B cell (primary cell): ENCODE data around the gene SERPINA9. TPM values are rescaled to one million over a fixed set of nuclear protein-coding genes. Genes with fewer than 3 reads are reported as not detected.

Source experiments
- ATAC-seq: fragments of 200-7000 bp; cut with Tn5 transposase; one replicate; pipeline ENCODE4 v1.10.0; 2021; ENCODE audit warnings: low read depth, mild to moderate bottlenecking, moderate number of reproducible peaks, moderate library complexity
- CTCF ChIA-PET: fragments of 350-600 bp; sonication (Branson Sonifier 250); formaldehyde crosslinking; loops from one replicate; lab custom pipeline; 2021; ENCODE audit warnings: antibody characterized with exemption, inconsistent platforms; lab: Charles Lee
- POLR2A ChIA-PET: fragments of 350-600 bp; sonication (Branson Sonifier 250); formaldehyde crosslinking; loops from one replicate; lab custom pipeline; 2021; ENCODE audit warnings: antibody characterized with exemption; lab: Charles Lee
- DNase-seq: peaks from one replicate; pipeline ENCODE4 v3.0.0; 2013
- H2AFZ ChIP-seq: 2 replicates; pipeline ENCODE4 v1.6.1; 2012; ENCODE audit warnings: mild to moderate bottlenecking, low read depth, low read length; ENCODE audit not compliant: insufficient read depth, poor library complexity, severe bottlenecking
- H3K27ac ChIP-seq, 2 donors: 1 replicate in 1 of 2; 2 replicates in 1 of 2; pipeline ENCODE4 v1.5.1; 2012 to 2013; ENCODE audit warnings: low read length in 2 of 2, mild to moderate bottlenecking in 2 of 2, moderate library complexity in 1 of 2
- H3K27me3 ChIP-seq, 4 experiments: fragments of 200-600 bp in 1 of 4; sonication (generic) in 1 of 4; replicated peaks in 1 of 4; 1 replicate in 2 of 4; 2 replicates in 2 of 4; pipeline versions ENCODE4 v1.6.1 to v1.7.0; 2013 to 2016; ENCODE audit warnings: low read length in 3 of 4, mild to moderate bottlenecking in 2 of 4, mixed read lengths in 1 of 4, moderate library complexity in 1 of 4; ENCODE audit not compliant: insufficient read depth in 4 of 4, control insufficient read depth in 3 of 4; ENCODE audit errors: control extremely low read depth in 1 of 4
- H3K36me3 ChIP-seq, 2 experiments: replicated peaks in 1 of 2; 1 replicate in 1 of 2; 2 replicates in 1 of 2; pipeline versions ENCODE4 v1.6.1 to v1.7.1; 2013; ENCODE audit warnings: low read length in 1 of 2; ENCODE audit not compliant: insufficient read depth in 2 of 2, control insufficient read depth in 1 of 2; ENCODE audit errors: control extremely low read depth in 1 of 2, extremely low read depth in 1 of 2
- H3K4me1 ChIP-seq, 2 donors: fragments of 200-600 bp in 1 of 2; sonication (generic) in 1 of 2; 1 replicate in 1 of 2; 2 replicates in 1 of 2; pipeline versions ENCODE4 v1.5.1 to v1.6.1; 2013 to 2017; ENCODE audit warnings: low read length in 2 of 2; ENCODE audit not compliant: control insufficient read depth in 2 of 2, insufficient read depth in 2 of 2
- H3K4me2 ChIP-seq: replicated peaks from 2 replicates; pipeline ENCODE3; 2012; ENCODE audit warnings: mild to moderate bottlenecking, low read depth, low read length; ENCODE audit not compliant: poor library complexity, severe bottlenecking
- H3K4me3 ChIP-seq, 5 experiments: fragments of 200-600 bp in 1 of 5; sonication (generic) in 1 of 5; 1 replicate in 3 of 5; 2 replicates in 2 of 5; pipeline versions ENCODE4 v1.5.1 to v1.7.0; 2011 to 2016; ENCODE audit warnings: low read length in 4 of 5, mild to moderate bottlenecking in 4 of 5, low read depth in 2 of 5, control low read depth in 1 of 5, moderate library complexity in 1 of 5; ENCODE audit not compliant: insufficient read depth in 1 of 5; ENCODE audit errors: control extremely low read depth in 1 of 5, extremely low read depth in 1 of 5
- H3K79me2 ChIP-seq: fragments of 200-600 bp; sonication (generic); one replicate; pipeline ENCODE4 v1.6.0; 2016; ENCODE audit warnings: low read length; ENCODE audit not compliant: control insufficient read depth, insufficient read depth
- H3K9ac ChIP-seq: fragments of 200-600 bp; sonication (generic); 2 replicates; pipeline ENCODE4 v1.6.1; 2017; ENCODE audit warnings: mild to moderate bottlenecking, low read length, moderate library complexity
- H3K9me3 ChIP-seq, 3 donors: one replicate each; pipeline versions ENCODE4 v1.6.1 to v1.7.1; 2013; ENCODE audit warnings: low read length in 2 of 3; ENCODE audit not compliant: control insufficient read depth in 2 of 3, insufficient read depth in 1 of 3; ENCODE audit errors: control extremely low read depth in 1 of 3
- H4K20me1 ChIP-seq: 2 replicates; pipeline ENCODE4 v1.6.0; 2012; ENCODE audit warnings: mild to moderate bottlenecking, low read length; ENCODE audit not compliant: insufficient read depth, control insufficient read depth, poor library complexity, severe bottlenecking
- H3K27ac Mint-ChIP-seq: one replicate; pipeline ENCODE4 v1.8.0; 2021; ENCODE audit warnings: mixed read lengths
- H3K27me3 Mint-ChIP-seq: one replicate; pipeline ENCODE4 v1.8.0; 2021; ENCODE audit warnings: mixed read lengths
- H3K4me1 Mint-ChIP-seq: one replicate; pipeline ENCODE4 v1.8.0; 2021; ENCODE audit warnings: mixed read lengths
- H3K4me3 Mint-ChIP-seq: one replicate; pipeline ENCODE4 v1.8.0; 2021; ENCODE audit warnings: mixed read lengths
- H3K9me3 Mint-ChIP-seq: one replicate; pipeline ENCODE4 v1.8.0; 2022; ENCODE audit warnings: mixed read lengths; ENCODE audit not compliant: insufficient read depth
- CTCF ChIP-seq: fragments of 200-600 bp; IDR thresholded peaks from one replicate; pipeline ENCODE4 v1.8.0; 2022; ENCODE audit warnings: antibody characterized with exemption, mild to moderate bottlenecking
- EZH2 ChIP-seq: IDR thresholded peaks from 2 replicates; pipeline ENCODE4 v1.6.1; 2012; ENCODE audit warnings: borderline replicate concordance, low read depth, mild to moderate bottlenecking, moderate library complexity, low read length; ENCODE audit not compliant: insufficient read depth, poor library complexity, severe bottlenecking
- WGBS: methylation state at CpG from one replicate; pipeline ENCODE4 v1.1.5; 2013; ENCODE audit warnings: missing lambda C conversion rate; ENCODE audit not compliant: insufficient coverage; 5-methylcytosine and 5-hydroxymethylcytosine counted together
- intact Hi-C: fragments of 100-400 bp; cut with micrococcal nuclease; formaldehyde crosslinking; loops from one replicate; pipeline ENCODE4 v1.10.0; 2022
- polyA plus RNA-seq: library from polyadenylated mRNA; depleted of rRNA; stranded (reverse); fragments of >200 nt; gene quantifications from 2 replicates; pipeline ENCODE4 v1.2.3, GENCODE V29; 2012
- total RNA-seq, 2 donors: library from RNA; stranded (reverse); fragments of 120-200 nt in 1 of 2; gene quantifications; 1 replicate in 1 of 2; 2 replicates in 1 of 2; pipeline versions ENCODE4 v1.2.3 to v1.2.4, GENCODE V29; 2013 to 2022

The SERPINA9 gene
- total and polyA plus RNA-seq, 2 donors (not counting 1 experiment from before 2014, with no cell fraction given): 0.74 TPM; not detected in 1

- H3K27me3 Mint-ChIP-seq: peaks cover 4% of the 10 kb centered on the region
- H4K20me1 ChIP-seq: no peaks in the 10 kb centered on the region
- ChIA-PET CTCF (no interaction called here), POLR2A (no interaction called here)
- peaks cover 2% of the 10 kb centered on the region for H3K9me3 Mint-ChIP-seq
- no peak overlapping the region for H3K27ac ChIP-seq
- no peak overlapping the region for H3K9ac ChIP-seq
- no peaks in the 10 kb centered on the region for H3K79me2 ChIP-seq
- no peak for ATAC-seq
- no peak for TF ChIP-seq EZH2
- no peak for TF ChIP-seq CTCF
- H3K36me3 ChIP-seq: no peaks in the 10 kb centered on the region
- DNase-seq: no peak
- H3K9me3 ChIP-seq: peaks cover 0 to 6% (median 0%) of the 10 kb centered on the region in 3 donors
- intact Hi-C loops: no loop called here
- H3K27ac Mint-ChIP-seq: no peak overlapping the region
- no peaks in the 10 kb centered on the region for H3K4me1 ChIP-seq
- peaks cover 0 to 3% (median 0%) of the 10 kb centered on the region in 4 experiments for H3K27me3 ChIP-seq
- no peaks in the 10 kb centered on the region for H3K4me1 Mint-ChIP-seq
- H2AFZ ChIP-seq: no peak overlapping the region
- WGBS: 63% methylated on average over 2 of the region's 5 CpGs
- H3K4me3 Mint-ChIP-seq: no peak overlapping the region
- H3K4me3 ChIP-seq: no peak overlapping the region
- H3K4me2 ChIP-seq: no peak overlapping the region
These were observed 36.4 kb downstream of the SERPINA9 start for GRCh38 chr14:94439453-94440057.

- peaks cover 0 to 2% (median 0%) of the 10 kb centered on the region in 4 experiments for H3K27me3 ChIP-seq
- H3K9me3 Mint-ChIP-seq: no peaks in the 10 kb centered on the region
- CTCF ChIA-PET: interaction anchor here (1.0 kb wide), 1 partner anchor 58 kb away, joined by 8 read pairs; no protein-coding TSS in a partner anchor
These were observed 47.4 kb downstream of the SERPINA9 start for GRCh38 chr14:94428610-94429009.

More at GRCh38 chr14:94428610-94429009, 47.4 kb downstream of the SERPINA9 start:
- Histone ChIP-seq H3K36me3 (no peaks in the 10 kb centered on the region), H2AFZ (no peak overlapping the region), H4K20me1 (no peaks in the 10 kb centered on the region), H3K27ac (no peak overlapping the region), H3K79me2 (no peaks in the 10 kb centered on the region), H3K4me2 (no peak overlapping the region), H3K9me3 (no peaks in the 10 kb centered on the region), H3K9ac (no peak overlapping the region), H3K4me3 (no peak overlapping the region), H3K4me1 (no peaks in the 10 kb centered on the region)
- WGBS: no CpG with 5 or more reads among the region's 2 CpGs
- ATAC-seq (no peak), DNase-seq (no peak)
- no peak overlapping the region for H3K27ac Mint-ChIP-seq
- peaks cover 11% of the 10 kb centered on the region for H3K27me3 Mint-ChIP-seq
- TF ChIP-seq CTCF: no peak
- TF ChIP-seq EZH2: no peak
- H3K4me1 Mint-ChIP-seq: no peaks in the 10 kb centered on the region
- intact Hi-C loops: no loop called here
- no peak overlapping the region for H3K4me3 Mint-ChIP-seq
- POLR2A ChIA-PET: no interaction called here
